ENCODE measurements around the gene KRTAP12-4.

DNA sequence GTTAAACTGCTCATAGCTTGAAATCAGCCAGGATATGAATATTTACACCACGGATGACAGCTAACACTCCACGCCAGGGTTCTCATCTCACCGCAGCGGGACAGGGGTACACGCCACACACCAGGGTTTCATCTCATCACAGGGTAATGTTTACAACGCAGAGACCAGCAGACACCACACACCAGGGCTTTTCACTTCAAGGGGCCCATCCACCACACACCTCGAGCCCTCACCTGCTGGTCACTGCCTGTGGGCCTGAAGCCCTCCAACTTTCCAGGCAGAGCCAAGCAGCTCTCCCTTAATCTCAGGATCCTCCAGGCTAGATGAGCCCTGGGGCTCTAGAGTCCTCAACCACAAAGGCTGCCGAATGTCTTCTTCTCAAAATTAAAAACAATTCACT lies 41.2 kb upstream of the KRTAP12-4 start:
- TF ChIP-seq, protein P1, sequence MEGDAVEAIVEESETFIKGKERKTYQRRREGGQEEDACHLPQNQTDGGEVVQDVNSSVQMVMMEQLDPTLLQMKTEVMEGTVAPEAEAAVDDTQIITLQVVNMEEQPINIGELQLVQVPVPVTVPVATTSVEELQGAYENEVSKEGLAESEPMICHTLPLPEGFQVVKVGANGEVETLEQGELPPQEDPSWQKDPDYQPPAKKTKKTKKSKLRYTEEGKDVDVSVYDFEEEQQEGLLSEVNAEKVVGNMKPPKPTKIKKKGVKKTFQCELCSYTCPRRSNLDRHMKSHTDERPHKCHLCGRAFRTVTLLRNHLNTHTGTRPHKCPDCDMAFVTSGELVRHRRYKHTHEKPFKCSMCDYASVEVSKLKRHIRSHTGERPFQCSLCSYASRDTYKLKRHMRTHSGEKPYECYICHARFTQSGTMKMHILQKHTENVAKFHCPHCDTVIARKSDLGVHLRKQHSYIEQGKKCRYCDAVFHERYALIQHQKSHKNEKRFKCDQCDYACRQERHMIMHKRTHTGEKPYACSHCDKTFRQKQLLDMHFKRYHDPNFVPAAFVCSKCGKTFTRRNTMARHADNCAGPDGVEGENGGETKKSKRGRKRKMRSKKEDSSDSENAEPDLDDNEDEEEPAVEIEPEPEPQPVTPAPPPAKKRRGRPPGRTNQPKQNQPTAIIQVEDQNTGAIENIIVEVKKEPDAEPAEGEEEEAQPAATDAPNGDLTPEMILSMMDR (IDR thresholded peaks at IDR 0.05): no peak
- TF ChIP-seq SIN3A (IDR thresholded peaks at IDR 0.05; ENCODE audit: borderline replicate concordance, insufficient read depth, low read depth, low read length) (no peak), POLR2AphosphoS5 (IDR thresholded peaks at IDR 0.05; ENCODE audit: low read depth, low read length) (no peak)
